ENCODE measurements around the gene PRX.
A peak's percentile ranks its signal among the peaks of the same experiment; 100 is the strongest.
"Not testable (repeated sequence)": the region's sequence is repeated elsewhere in the genome, so short reads cannot be mapped to it uniquely, and the experiment has no call there.

The PRX gene

DNA sequence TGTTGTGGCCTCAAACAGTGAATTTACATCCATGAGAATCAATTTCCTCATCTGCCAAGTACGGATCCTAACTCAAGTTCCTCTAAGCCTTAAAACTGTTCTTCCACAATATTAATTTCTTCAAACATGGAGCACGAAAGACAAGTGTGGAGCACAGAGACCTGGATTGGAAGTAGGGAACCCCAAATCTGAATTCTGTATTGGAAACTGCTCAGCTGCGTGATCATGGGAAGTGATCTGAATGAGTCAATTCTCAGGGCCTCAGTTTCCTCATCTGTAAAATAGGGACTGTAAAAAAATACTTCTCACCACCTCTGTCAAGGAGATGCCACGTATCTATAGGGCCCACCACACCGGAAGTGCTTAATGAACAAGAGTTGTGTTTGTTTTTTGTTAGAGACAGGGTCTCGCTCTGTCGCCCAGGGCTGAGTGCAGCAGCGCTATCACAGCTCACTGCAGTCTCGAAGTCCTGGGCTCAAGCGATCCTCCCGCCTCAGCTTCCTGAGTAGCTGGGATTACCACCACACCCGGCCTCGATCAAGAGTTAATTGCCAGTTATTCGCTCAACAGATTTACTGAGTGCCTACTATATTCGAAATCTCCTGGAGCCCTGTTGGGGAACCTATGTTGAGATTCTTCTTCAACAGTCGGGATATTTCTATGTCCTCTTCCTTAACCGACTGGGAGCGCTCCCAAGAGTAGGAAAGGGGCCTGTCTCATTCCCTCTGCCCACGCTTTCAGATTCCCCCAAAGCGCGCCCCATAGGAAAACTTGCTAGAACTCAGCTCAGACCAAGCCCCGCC lies 29.4 kb upstream of the PRX start:
- no peak for DNase-seq
- Mint-ChIP-seq H3K9me3 (no peaks in the 10 kb centered on the region), H3K4me1 (peaks cover 58% of the 10 kb centered on the region), H3K36me3 (ENCODE audit: low read depth) (peaks cover 19% of the 10 kb centered on the region), H3K4me3 (peak overlapping the region; percentile 99), H3K27me3 (ENCODE audit: low read depth, poor library complexity) (peaks cover 4% of the 10 kb centered on the region), H3K27ac (peak overlapping the region; percentile 99)
- TF ChIP-seq, protein P1, sequence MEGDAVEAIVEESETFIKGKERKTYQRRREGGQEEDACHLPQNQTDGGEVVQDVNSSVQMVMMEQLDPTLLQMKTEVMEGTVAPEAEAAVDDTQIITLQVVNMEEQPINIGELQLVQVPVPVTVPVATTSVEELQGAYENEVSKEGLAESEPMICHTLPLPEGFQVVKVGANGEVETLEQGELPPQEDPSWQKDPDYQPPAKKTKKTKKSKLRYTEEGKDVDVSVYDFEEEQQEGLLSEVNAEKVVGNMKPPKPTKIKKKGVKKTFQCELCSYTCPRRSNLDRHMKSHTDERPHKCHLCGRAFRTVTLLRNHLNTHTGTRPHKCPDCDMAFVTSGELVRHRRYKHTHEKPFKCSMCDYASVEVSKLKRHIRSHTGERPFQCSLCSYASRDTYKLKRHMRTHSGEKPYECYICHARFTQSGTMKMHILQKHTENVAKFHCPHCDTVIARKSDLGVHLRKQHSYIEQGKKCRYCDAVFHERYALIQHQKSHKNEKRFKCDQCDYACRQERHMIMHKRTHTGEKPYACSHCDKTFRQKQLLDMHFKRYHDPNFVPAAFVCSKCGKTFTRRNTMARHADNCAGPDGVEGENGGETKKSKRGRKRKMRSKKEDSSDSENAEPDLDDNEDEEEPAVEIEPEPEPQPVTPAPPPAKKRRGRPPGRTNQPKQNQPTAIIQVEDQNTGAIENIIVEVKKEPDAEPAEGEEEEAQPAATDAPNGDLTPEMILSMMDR (IDR thresholded peaks at IDR 0.05), result no peak

DNA sequence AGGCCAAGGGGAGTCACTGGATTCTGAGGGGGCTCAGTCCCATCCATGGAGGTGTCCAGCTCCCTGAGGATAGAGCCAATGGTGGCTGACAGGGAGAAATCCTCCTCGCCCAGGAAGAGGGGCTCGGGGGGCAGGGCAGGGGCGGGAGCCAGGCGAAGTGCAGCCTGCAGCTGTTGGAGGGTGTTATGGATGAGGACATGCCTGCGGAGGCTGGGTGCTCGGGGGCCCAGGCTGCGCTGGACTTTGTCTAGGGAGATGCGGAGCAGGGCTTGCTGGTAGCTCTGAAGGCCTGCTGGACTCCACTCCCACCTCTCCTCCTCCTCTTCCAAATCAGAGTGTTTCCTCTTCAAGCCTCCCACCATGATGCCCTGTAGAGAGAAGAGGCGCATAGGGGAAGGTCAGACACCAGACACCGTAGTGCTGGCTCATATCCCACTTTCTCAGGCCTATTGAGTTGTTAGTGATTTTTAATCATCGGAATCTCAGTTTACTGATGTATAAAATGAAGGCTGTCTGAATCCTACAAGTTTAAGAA lies 28.6 kb upstream of the PRX start:
- H3K27ac Mint-ChIP-seq, result peak overlapping the region; percentile 99
- peaks cover 4% of the 10 kb centered on the region for H3K27me3 Mint-ChIP-seq (ENCODE audit: low read depth, poor library complexity)
- TF ChIP-seq, protein P1 (IDR thresholded peaks at IDR 0.05), result no peak
- H3K36me3 Mint-ChIP-seq (ENCODE audit: low read depth), result peaks cover 19% of the 10 kb centered on the region
- DNase-seq, result no peak
- peak overlapping the region; percentile 99 for H3K4me3 Mint-ChIP-seq
- H3K9me3 Mint-ChIP-seq, result no peaks in the 10 kb centered on the region
- H3K4me1 Mint-ChIP-seq, result peaks cover 55% of the 10 kb centered on the region

DNA sequence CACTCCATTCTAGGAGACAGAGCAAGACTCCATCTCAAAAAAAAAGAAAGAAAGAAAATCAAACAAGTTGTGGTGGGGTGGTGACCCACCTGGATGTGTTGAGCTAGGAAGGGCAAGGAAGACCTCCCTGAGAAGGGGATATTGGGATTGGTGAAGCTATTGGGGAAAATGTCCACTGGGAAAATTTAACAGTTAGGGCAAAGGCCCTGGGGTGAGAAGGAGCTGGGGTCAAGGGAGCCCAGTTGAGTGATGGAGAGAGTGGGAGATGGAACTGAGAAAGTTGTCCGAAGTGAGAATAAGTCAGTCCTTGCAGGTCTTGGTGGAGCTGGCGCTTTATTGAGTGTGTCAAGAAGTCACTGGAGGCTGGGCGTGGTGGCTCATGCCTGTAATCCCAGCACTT lies 25.1 kb upstream of the PRX start:
- peak overlapping the region; percentile 1 for H3K27ac Mint-ChIP-seq
- peaks cover 19% of the 10 kb centered on the region for H3K36me3 Mint-ChIP-seq (ENCODE audit: low read depth)
- no peak overlapping the region for H3K4me3 Mint-ChIP-seq
- TF ChIP-seq, protein P1 (IDR thresholded peaks at IDR 0.05), result no peak
- H3K27me3 Mint-ChIP-seq (ENCODE audit: low read depth, poor library complexity), result peaks cover 4% of the 10 kb centered on the region
- H3K4me1 Mint-ChIP-seq, result peaks cover 52% of the 10 kb centered on the region
- DNase-seq, result no peak
- no peaks in the 10 kb centered on the region for H3K9me3 Mint-ChIP-seq

DNA sequence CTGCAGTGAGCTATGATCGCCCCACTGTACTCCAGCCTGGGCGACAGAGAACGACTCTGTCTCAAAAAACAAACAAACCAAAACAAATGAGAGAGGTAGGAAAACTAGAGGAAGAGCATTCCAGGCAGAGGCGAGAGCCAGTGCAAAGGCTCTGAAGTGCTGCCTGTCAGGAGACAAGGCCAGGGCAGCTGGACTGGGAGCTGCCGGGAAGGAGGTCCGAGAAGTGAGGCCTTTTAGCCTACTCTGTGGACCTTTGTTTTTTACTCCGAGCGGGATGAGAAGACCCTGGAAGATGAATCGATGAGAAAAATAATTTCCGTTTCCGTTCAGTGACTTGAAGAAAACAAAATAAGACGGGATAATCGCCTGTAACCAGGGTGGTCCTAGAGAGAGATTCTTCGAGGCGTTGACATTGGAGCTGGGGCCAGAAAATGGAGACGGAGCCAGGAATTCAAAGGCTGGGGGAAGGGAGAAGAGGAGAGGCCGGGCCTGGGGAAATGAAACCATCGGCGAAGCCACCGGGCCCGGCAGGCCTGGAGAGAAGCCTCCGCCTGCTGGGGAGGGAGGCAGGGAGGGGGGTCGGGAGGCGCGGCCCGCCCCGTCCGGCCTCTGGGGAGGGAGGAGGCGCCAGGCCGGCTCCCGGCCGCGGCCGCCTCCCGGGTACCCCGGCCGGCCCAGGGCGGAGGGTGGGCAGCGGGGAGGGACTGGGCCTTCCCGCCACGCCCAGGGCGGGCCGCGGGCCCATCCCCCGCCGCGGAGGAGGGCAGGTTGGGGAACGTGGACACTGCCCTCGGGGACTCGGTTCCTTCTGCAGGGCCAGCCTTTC lies 20.4 kb upstream of the PRX start:
- H3K9me3 Mint-ChIP-seq, result no peaks in the 10 kb centered on the region

DNA sequence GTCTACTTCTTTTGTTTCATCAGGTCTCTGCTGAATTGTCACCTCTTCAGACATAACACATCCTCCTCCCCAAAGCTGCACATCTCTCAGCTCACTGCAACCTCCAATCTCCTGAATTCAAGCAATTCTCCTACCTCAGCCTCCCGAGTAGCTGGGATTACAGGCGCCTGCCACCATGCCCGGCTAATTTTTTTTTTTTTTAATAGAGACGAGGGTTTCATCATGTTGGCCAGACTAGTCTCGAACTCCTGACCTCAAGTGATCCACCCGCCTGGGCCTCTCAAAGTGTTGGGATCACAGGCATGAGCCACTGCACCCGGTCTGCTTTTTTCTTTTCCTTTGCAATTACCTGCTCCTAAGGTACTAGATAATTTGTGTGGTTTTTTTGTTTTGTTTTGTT lies 19.6 kb upstream of the PRX start:
- not testable (repeated sequence) for H3K27me3 Mint-ChIP-seq (ENCODE audit: low read depth, poor library complexity); DNase-seq; H3K9me3 Mint-ChIP-seq; H3K36me3 Mint-ChIP-seq (ENCODE audit: low read depth)
- peak overlapping the region; percentile 77 for H3K4me3 Mint-ChIP-seq
- H3K27ac Mint-ChIP-seq, result peak overlapping the region; percentile 97
- H3K4me1 Mint-ChIP-seq, result peaks cover 41% of the 10 kb centered on the region

More for the DNA sequence above, 20.4 kb upstream of the PRX start:
- Mint-ChIP-seq H3K27me3 (ENCODE audit: low read depth, poor library complexity) (no peaks in the 10 kb centered on the region), H3K27ac (peak overlapping the region; percentile 97), H3K36me3 (ENCODE audit: low read depth) (no peaks in the 10 kb centered on the region), H3K4me3 (peak overlapping the region; percentile 77), H3K4me1 (peaks cover 41% of the 10 kb centered on the region)
- TF ChIP-seq, protein P1 (IDR thresholded peaks at IDR 0.05), result no peak
- DNase-seq, result peak; percentile 77

DNA sequence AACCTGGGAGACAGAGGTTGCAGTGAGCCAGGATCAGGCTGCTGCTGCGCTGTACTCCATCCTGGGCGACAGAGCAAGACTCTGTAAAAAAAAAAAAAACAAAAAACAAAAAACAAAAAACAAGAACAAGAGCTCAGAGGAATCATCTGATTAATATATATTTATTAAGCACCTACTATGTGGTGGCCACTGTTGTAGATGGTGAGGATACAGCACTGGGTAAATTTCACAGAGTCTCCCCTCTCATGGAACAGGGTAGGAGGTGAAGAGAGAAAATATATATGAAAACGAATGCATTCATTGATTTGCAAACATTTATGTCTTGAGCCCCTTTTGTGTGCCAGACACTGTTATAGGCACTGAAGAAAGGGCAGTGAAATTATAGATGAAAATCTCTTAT lies 18.5 kb upstream of the PRX start:
- Mint-ChIP-seq H3K4me1 (peaks cover 41% of the 10 kb centered on the region), H3K27ac (no peak overlapping the region), H3K4me3 (peak overlapping the region; percentile 23)

DNA sequence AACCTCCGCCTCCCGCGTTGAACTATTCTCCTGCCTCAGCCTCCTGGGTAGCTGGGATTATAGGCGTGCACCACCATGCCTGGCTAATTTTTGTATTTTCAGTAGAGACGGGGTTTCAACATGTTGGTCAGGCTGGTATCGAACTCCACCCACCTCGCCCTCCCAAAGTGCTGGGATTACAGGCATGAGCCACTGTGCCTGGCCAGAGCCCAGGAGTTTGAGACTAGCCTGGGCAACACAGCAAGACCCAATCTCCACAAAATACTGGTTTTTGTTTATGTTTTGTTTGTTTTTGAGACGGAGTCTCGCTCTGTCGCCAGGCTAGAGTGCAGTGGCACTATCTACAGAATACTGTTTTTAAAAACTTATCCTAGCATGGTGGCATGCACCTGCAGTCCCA lies 17.1 kb upstream of the PRX start:
- H3K4me1 Mint-ChIP-seq, result peaks cover 38% of the 10 kb centered on the region
- not testable (repeated sequence) for H3K36me3 Mint-ChIP-seq (ENCODE audit: low read depth); H3K27ac Mint-ChIP-seq; DNase-seq; H3K27me3 Mint-ChIP-seq (ENCODE audit: low read depth, poor library complexity); H3K9me3 Mint-ChIP-seq; H3K4me3 Mint-ChIP-seq

More for the DNA sequence above, 18.5 kb upstream of the PRX start:
- Mint-ChIP-seq H3K9me3 (no peaks in the 10 kb centered on the region), H3K27me3 (ENCODE audit: low read depth, poor library complexity) (peaks cover 5% of the 10 kb centered on the region), H3K36me3 (ENCODE audit: low read depth) (no peaks in the 10 kb centered on the region)
- TF ChIP-seq, protein P1 (IDR thresholded peaks at IDR 0.05), result no peak
- no peak for DNase-seq

DNA sequence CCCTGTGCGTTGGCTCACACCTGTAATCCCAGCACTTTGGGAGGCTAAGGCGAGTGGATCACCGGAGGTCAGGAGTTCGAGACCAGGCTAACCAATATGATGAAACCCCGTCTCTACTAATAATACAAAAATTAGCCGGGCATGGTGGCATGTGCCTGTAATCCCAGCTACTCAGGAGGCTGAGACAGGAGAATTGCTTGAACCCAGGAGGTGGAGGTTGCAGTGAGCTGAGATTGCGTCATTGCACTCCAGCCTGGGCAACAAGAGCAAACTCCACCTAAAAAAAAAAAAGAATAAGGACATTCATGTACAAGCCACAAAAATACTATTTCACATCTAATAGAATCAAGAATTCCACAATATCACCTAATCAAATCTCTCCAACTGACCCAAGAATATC lies 15.0 kb upstream of the PRX start:
- not testable (repeated sequence) for H3K27ac Mint-ChIP-seq; H3K4me3 Mint-ChIP-seq; H3K27me3 Mint-ChIP-seq (ENCODE audit: low read depth, poor library complexity); H3K9me3 Mint-ChIP-seq; DNase-seq; H3K36me3 Mint-ChIP-seq (ENCODE audit: low read depth)
- H3K4me1 Mint-ChIP-seq, result peaks cover 39% of the 10 kb centered on the region

Data from nephron progenitor cell (in vitro differentiated cells).